GM23248 (cell line): ENCODE measurements around the gene HNF1B.

Experiments used
- EZH2 ChIP-seq: fragments of 200-600 bp; sonication (generic); IDR thresholded peaks from 2 replicates; pipeline ENCODE4 v1.6.1; 2018; ENCODE audit warnings: antibody characterized with exemption, mild to moderate bottlenecking; ENCODE audit not compliant: insufficient read depth, poor library complexity, severe bottlenecking
- EZH2phosphoT487 ChIP-seq: fragments of 200-600 bp; sonication (generic); IDR thresholded peaks from 2 replicates; pipeline ENCODE4 v1.6.1; 2018; ENCODE audit warnings: antibody characterized with exemption, moderate library complexity, mild to moderate bottlenecking, low read depth; ENCODE audit not compliant: insufficient read depth

DNA sequence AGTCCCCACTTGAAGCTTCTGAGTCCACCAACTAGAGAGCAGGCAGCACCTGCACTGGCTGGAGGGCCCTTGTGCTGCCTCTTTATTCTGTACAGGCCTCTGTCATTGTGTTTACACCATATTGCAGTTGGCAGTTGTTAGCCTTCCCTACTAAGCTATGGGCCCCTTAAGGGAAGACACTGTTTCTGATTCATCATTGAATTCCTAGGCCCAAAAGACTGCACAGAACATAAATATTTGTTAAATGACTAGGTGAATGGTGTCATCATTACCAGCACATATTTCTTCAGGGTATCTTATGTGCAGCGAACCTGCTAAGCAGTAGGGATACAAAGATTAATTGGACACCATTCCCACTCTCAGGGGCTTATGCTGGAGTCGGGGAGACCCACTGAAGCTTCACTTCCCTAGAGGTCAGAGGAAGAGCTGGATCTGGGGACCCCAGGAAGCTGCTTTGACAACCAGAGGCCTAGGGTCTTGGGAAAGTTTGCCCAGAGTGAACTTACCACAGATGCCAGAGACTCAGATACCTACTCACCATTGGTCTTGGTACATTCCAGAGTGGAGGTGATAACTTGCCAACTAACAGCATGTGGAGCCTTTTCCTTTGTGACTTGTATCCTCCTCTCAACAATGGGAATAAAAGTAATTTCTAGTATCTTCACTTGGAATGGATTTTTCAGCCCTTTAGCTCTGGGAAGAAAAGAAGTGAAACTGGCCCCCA lies 72.9 kb downstream of the HNF1B start:
- no peak for TF ChIP-seq EZH2phosphoT487
- TF ChIP-seq EZH2 = no peak
